A549 (cell line): ENCODE results near the gene ALDH1A1. TPM values are rescaled to one million over a fixed set of nuclear protein-coding genes. Genes with fewer than 3 reads are reported as not detected.

Experiments used
- ATAC-seq, 2 experiments: fragments of 200-7000 bp in 1 of 2; fragments of >200 bp in 1 of 2; cut with Nextera tagmentation in 1 of 2; cut with Tn5 transposase in 1 of 2; 3 replicates each; pipeline versions ENCODE4 v1.8.0 to v1.9.1; 2018 to 2020; ENCODE audit warnings: mild to moderate bottlenecking in 1 of 2, moderate library complexity in 1 of 2
- CTCF ChIA-PET: fragments of 300-600 bp; sonication (Branson Sonifier 250); formaldehyde crosslinking; extraction: SDS; loops from one replicate; lab custom pipeline; 2021; ENCODE audit warnings: antibody characterized with exemption, inconsistent platforms; lab: Yijun Ruan, JAX
- POLR2A ChIA-PET: fragments of 350-600 bp; formaldehyde crosslinking; extraction: SDS; loops from one replicate; lab custom pipeline; 2021; ENCODE audit warnings: antibody characterized with exemption, inconsistent platforms; lab: Yijun Ruan, JAX
- DNase-seq, 2 experiments: peaks; one replicate each; pipeline versions ENCODE4 v3.0.0 to v3.0.0-alpha.2; 2011 to 2016; ENCODE audit warnings: low read depth in 1 of 2, low spot score in 1 of 2
- FAIRE-seq: peaks from 2 replicates; lab custom pipeline; 2011; peaks lifted over from hg19 to GRCh38; lab: Jason Lieb, UNC
- H3K27ac ChIP-seq, 2 experiments: fragments of >200 bp; sonication (Bioruptor Twin); formaldehyde crosslinking; 3 replicates each; pipeline ENCODE4 v1.5.1; 2016 to 2017
- H3K4me1 ChIP-seq: fragments of >200 bp; sonication (Bioruptor Twin); formaldehyde crosslinking; 3 replicates; pipeline ENCODE4 v1.6.1; 2016
- H3K4me2 ChIP-seq: fragments of >200 bp; sonication (Bioruptor Twin); formaldehyde crosslinking; 3 replicates; pipeline ENCODE4 v1.6.1; 2016
- H3K4me3 ChIP-seq: fragments of >200 bp; sonication (Bioruptor Twin); formaldehyde crosslinking; 3 replicates; pipeline ENCODE4 v1.5.1; 2016
- H3K9me3 ChIP-seq: fragments of >200 bp; sonication (Bioruptor Twin); formaldehyde crosslinking; 3 replicates; pipeline ENCODE4 v1.6.1; 2016
- CBX2 ChIP-seq: fragments of 200-600 bp; sonication (generic); IDR thresholded peaks from 2 replicates; pipeline ENCODE4 v1.6.1; 2016; ENCODE audit warnings: low read depth, mild to moderate bottlenecking, borderline replicate concordance
- CEBPB ChIP-seq, 2 experiments: fragments of >200 bp in 1 of 2; sonication (Bioruptor Twin) in 1 of 2; formaldehyde crosslinking in 1 of 2; IDR thresholded peaks; 2 replicates each; pipeline ENCODE4 v1.6.1; 2012 to 2016
- CHD2 ChIP-seq: fragments of 150-350 bp; IDR thresholded peaks from 2 replicates; pipeline ENCODE4 v1.6.1; 2014; ENCODE audit warnings: low read length; ENCODE audit not compliant: partially characterized antibody
- CHD4 ChIP-seq: fragments of 200-600 bp; sonication (generic); IDR thresholded peaks from 2 replicates; pipeline ENCODE4 v1.6.1; 2016; ENCODE audit warnings: antibody characterized with exemption, mild to moderate bottlenecking, borderline replicate concordance
- EHMT2 ChIP-seq: fragments of 200-600 bp; sonication (generic); IDR thresholded peaks from 2 replicates; pipeline ENCODE4 v1.6.1; 2016; ENCODE audit warnings: antibody characterized with exemption, low read depth, mild to moderate bottlenecking, moderate library complexity
- EP300 ChIP-seq, 2 experiments: fragments of >200 bp; sonication (Bioruptor Twin); formaldehyde crosslinking; IDR thresholded peaks; 2 replicates in 1 of 2; 3 replicates in 1 of 2; pipeline ENCODE4 v1.6.1; 2016 to 2017
- ESRRA ChIP-seq: fragments of 150-350 bp; IDR thresholded peaks from 2 replicates; pipeline ENCODE4 v1.6.1; 2014; ENCODE audit warnings: mild to moderate bottlenecking, low read length, borderline replicate concordance
- FOXS1 ChIP-seq: fragments of 250-450 bp; sonication (Bioruptor Pico); IDR thresholded peaks from 2 replicates; pipeline ENCODE4 v1.5.0; 2020; ENCODE audit warnings: mild to moderate bottlenecking, moderate library complexity
- HEYL ChIP-seq: fragments of 250-450 bp; sonication (Bioruptor Pico); IDR thresholded peaks from 2 replicates; pipeline ENCODE4 v1.8.0; 2021; ENCODE audit warnings: mild to moderate bottlenecking, moderate library complexity
- HOXA7 ChIP-seq: fragments of 250-450 bp; sonication (Bioruptor Pico); IDR thresholded peaks from 2 replicates; pipeline ENCODE4 v1.5.0; 2020; ENCODE audit warnings: mild to moderate bottlenecking, moderate library complexity
- HOXB13 ChIP-seq: fragments of 250-450 bp; sonication (Bioruptor Pico); IDR thresholded peaks from 2 replicates; pipeline ENCODE4 v1.5.0; 2020; ENCODE audit warnings: low read depth, mild to moderate bottlenecking, moderate library complexity
- JUNB ChIP-seq: fragments of >200 bp; sonication (Bioruptor Twin); formaldehyde crosslinking; IDR thresholded peaks from 2 replicates; pipeline ENCODE4 v1.6.1; 2016
- KDM5A ChIP-seq: fragments of 200-600 bp; sonication (generic); IDR thresholded peaks from 2 replicates; pipeline ENCODE4 v1.6.1; 2016; ENCODE audit warnings: antibody characterized with exemption, mild to moderate bottlenecking
- MAFK ChIP-seq: fragments of 450-650 bp; IDR thresholded peaks from 2 replicates; pipeline ENCODE4 v1.6.1; 2014; ENCODE audit not compliant: partially characterized antibody
- MAZ ChIP-seq: fragments of 150-350 bp; IDR thresholded peaks from 2 replicates; pipeline ENCODE4 v1.6.1; 2014; ENCODE audit warnings: antibody characterized with exemption, low read depth, low read length, borderline replicate concordance
- NFE2L2 ChIP-seq: fragments of 150-350 bp; conservative IDR thresholded peaks from 2 replicates; pipeline ENCODE4 v1.6.1; 2014; ENCODE audit warnings: low read length
- NPAS2 ChIP-seq: fragments of 250-450 bp; sonication (Bioruptor Pico); IDR thresholded peaks from 2 replicates; pipeline ENCODE4 v1.8.0; 2022; ENCODE audit warnings: mild to moderate bottlenecking, moderate library complexity, borderline replicate concordance
- NR3C1 ChIP-seq: fragments of >200 bp; sonication (Bioruptor Twin); formaldehyde crosslinking; IDR thresholded peaks from 3 replicates; pipeline ENCODE4 v1.6.1; 2017
- PHF8 ChIP-seq: fragments of 200-600 bp; sonication (generic); IDR thresholded peaks from 2 replicates; pipeline ENCODE4 v1.6.1; 2016; ENCODE audit warnings: low read depth, mild to moderate bottlenecking, antibody characterized with exemption, moderate library complexity, borderline replicate concordance
- POLR2AphosphoS2 ChIP-seq: conservative IDR thresholded peaks from 2 replicates; pipeline ENCODE4 v1.6.1; 2012; ENCODE audit warnings: low read length, improper control_type of control experiment, inconsistent platforms
- RAD21 ChIP-seq, 2 experiments: fragments of >200 bp in 1 of 2; sonication (Bioruptor Twin) in 1 of 2; formaldehyde crosslinking in 1 of 2; IDR thresholded peaks in 1 of 2; conservative IDR thresholded peaks in 1 of 2; 2 replicates in 1 of 2; 3 replicates in 1 of 2; pipeline ENCODE4 v1.6.1; 2012 to 2018; ENCODE audit warnings: inconsistent platforms in 1 of 2
- RARB ChIP-seq: fragments of 250-450 bp; sonication (Bioruptor Pico); IDR thresholded peaks from 2 replicates; pipeline ENCODE4 v1.8.0; 2021; ENCODE audit warnings: mild to moderate bottlenecking, moderate library complexity
- RCOR1 ChIP-seq: fragments of 150-350 bp; IDR thresholded peaks from 2 replicates; pipeline ENCODE4 v1.6.1; 2014; ENCODE audit warnings: antibody characterized with exemption, low read length, low read depth
- SREBF2 ChIP-seq: fragments of 450-650 bp; IDR thresholded peaks from 2 replicates; pipeline ENCODE4 v1.6.1; 2014; ENCODE audit warnings: mild to moderate bottlenecking, moderate library complexity
- ZC3H11A ChIP-seq: fragments of 450-650 bp; IDR thresholded peaks from 2 replicates; pipeline ENCODE4 v1.6.1; 2014; ENCODE audit warnings: antibody characterized with exemption, mild to moderate bottlenecking
- ZFP36 ChIP-seq: fragments of 450-650 bp; IDR thresholded peaks from 2 replicates; pipeline ENCODE4 v1.6.1; 2014; ENCODE audit warnings: borderline replicate concordance; ENCODE audit not compliant: partially characterized antibody
- ZNF302 ChIP-seq: fragments of 250-450 bp; sonication (Bioruptor Pico); IDR thresholded peaks from 2 replicates; pipeline ENCODE4 v1.9.0; 2021; ENCODE audit warnings: inconsistent platforms, mild to moderate bottlenecking, moderate library complexity
- WGBS: methylation state at CpG from one replicate; pipeline ENCODE4 v1.1.6; 2017; ENCODE audit errors: missing lambda C conversion rate; 5-methylcytosine and 5-hydroxymethylcytosine counted together
- polyA plus RNA-seq, 4 experiments: library from polyadenylated mRNA; depleted of rRNA in 3 of 4; stranded (reverse); fragments of >200 nt; fragmentation: RNase III in 1 of 4; extraction: RNeasy Plus Mini Kit Qiagen cat#74134 plus additional on column Dnase treatment in 1 of 4; gene quantifications; 2 replicates in 3 of 4; 3 replicates in 1 of 4; pipeline ENCODE4 v1.2.3, GENCODE V29; 2011 to 2017
- TF ChIP-seq, protein P1 (sequence below): fragments of 450-650 bp; IDR thresholded peaks from 2 replicates; pipeline ENCODE4 v1.6.1; 2014; ENCODE audit warnings: antibody characterized with exemption
- TF ChIP-seq, protein P2 (sequence below): fragments of >200 bp; sonication (Bioruptor Twin); formaldehyde crosslinking; IDR thresholded peaks from 3 replicates; pipeline ENCODE4 v1.6.1; 2016
- TF ChIP-seq, protein P3 (sequence below): IDR thresholded peaks from 2 replicates; pipeline ENCODE4 v1.6.1; 2012

The ALDH1A1 gene
- polyA plus RNA-seq, 2 of the 4 experiments (the other 2 are of a cell fraction) = 8,617 to 9,987 TPM

DNA sequence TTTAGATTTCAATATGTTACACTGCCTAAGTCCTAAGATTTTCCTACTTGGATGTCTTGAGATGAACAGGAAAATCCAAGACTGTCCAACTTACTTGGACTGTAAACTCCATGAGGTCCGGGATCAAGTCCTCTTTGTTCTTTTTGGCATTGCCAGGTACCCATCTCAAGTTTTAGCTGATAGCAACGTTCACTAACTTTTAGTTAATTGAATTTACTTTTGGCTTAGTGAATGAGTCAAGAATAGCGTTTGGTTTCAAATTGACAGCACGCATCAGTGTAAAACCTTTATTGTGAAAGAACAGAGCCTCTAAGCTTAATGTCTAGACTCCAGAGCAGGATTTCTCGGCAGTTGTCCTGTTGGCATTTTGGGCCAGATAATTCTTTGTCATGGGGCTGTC, 37.2 kb downstream of the ALDH1A1 start (continued):
- TF ChIP-seq, protein P1, sequence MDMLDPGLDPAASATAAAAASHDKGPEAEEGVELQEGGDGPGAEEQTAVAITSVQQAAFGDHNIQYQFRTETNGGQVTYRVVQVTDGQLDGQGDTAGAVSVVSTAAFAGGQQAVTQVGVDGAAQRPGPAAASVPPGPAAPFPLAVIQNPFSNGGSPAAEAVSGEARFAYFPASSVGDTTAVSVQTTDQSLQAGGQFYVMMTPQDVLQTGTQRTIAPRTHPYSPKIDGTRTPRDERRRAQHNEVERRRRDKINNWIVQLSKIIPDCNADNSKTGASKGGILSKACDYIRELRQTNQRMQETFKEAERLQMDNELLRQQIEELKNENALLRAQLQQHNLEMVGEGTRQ = no peak
- no peak for TF ChIP-seq ZC3H11A
- TF ChIP-seq FOXS1 (CRISPR knock-in tag) = no peak
- TF ChIP-seq NR3C1 = no peak
- TF ChIP-seq POLR2AphosphoS2 = peak; percentile 77; the same call in 1 of the 2 replicates

DNA sequence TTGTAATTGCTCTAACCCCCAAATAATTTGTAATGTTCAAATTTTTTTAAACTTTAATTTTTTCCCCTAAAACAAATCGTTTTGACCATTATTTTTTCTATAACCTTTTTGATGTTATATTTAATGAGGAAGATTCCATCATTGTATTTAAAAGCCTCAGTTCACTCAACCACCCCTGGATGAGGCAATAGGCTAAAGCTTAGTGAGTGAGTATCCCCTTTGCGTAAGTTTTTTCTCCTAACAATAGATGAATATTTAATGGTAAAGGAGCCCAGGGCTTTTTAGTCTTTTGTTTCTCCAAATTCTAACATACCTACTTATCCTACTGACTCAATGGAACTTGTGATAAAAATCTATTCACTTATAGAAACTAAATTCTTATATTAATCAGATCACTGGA, 38.1 kb downstream of the ALDH1A1 start:
- ATAC-seq (no peak), FAIRE-seq (no peak), DNase-seq (no peak)
- Histone ChIP-seq H3K4me3 (no peak overlapping the region), H3K4me1 (peaks cover 100% of the 10 kb centered on the region), H3K4me2 (peak overlapping the region; percentile 94), H3K27ac (peak overlapping the region in 1 of 2 experiments; percentile 3; a peak in 1 of 6 replicates), H3K9me3 (no peaks in the 10 kb centered on the region)
- 2% methylated on average over 2 of the region's 2 CpGs for WGBS
- CTCF ChIA-PET = interaction anchor here (0.7 to 2.3 kb wide), 3 partner anchors 10 to 43 kb away, joined by 3 to 11 read pairs (median 3); no protein-coding TSS in a partner anchor
- TF ChIP-seq CBX2 (no peak), CEBPB (IDR thresholded peaks at IDR 0.05) (0 out of 4 replicates have a peak, but pooled peaks of 1 of the 2 experiments have one; percentile 12), KDM5A (no peak), MAZ (no peak), SREBF2 (no peak), POLR2AphosphoS2 (0 out of 2 replicates have a peak, but pooled peaks have one; percentile 73), ZFP36 (no peak), EHMT2 (no peak), JUNB (no peak), RARB (CRISPR knock-in tag) (0 out of 2 replicates have a peak, but pooled peaks have one; percentile 21), ESRRA (no peak), MAFK (no peak), NPAS2 (CRISPR knock-in tag) (no peak), HEYL (CRISPR knock-in tag) (no peak), ZC3H11A (no peak), HOXA7 (CRISPR knock-in tag) (peak; percentile 84; the same call in 1 of the 2 replicates), ZNF302 (no peak), RAD21 (conservative IDR thresholded peaks at IDR 0.05 in 1 of 2, IDR thresholded peaks at IDR 0.05 in 1 of 2) (no peak), HOXB13 (CRISPR knock-in tag) (no peak), FOXS1 (CRISPR knock-in tag) (no peak), CHD4 (no peak), CHD2 (no peak), EP300 (IDR thresholded peaks at IDR 0.05) (no peak), RCOR1 (no peak), NFE2L2 (no peak), PHF8 (no peak)
- TF ChIP-seq, protein P2, sequence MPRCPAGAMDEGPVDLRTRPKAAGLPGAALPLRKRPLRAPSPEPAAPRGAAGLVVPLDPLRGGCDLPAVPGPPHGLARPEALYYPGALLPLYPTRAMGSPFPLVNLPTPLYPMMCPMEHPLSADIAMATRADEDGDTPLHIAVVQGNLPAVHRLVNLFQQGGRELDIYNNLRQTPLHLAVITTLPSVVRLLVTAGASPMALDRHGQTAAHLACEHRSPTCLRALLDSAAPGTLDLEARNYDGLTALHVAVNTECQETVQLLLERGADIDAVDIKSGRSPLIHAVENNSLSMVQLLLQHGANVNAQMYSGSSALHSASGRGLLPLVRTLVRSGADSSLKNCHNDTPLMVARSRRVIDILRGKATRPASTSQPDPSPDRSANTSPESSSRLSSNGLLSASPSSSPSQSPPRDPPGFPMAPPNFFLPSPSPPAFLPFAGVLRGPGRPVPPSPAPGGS = no peak
- TF ChIP-seq, protein P3, sequence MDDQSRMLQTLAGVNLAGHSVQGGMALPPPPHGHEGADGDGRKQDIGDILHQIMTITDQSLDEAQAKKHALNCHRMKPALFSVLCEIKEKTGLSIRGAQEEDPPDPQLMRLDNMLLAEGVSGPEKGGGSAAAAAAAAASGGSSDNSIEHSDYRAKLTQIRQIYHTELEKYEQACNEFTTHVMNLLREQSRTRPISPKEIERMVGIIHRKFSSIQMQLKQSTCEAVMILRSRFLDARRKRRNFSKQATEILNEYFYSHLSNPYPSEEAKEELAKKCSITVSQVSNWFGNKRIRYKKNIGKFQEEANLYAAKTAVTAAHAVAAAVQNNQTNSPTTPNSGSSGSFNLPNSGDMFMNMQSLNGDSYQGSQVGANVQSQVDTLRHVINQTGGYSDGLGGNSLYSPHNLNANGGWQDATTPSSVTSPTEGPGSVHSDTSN = no peak
- POLR2A ChIA-PET = no interaction called here
